ENCODE results near the gene PADI4.

- TF ChIP-seq CTCF (IDR thresholded peaks at IDR 0.05) (no peak), POLR2A (IDR thresholded peaks at IDR 0.05) (no peak)
Measured at GRCh38 chr1:17371896-17372295, 63.9 kb downstream of the PADI4 start, which contains the start of gene PADI6.
